HG03439 (cell line): ENCODE results near the gene ARHGDIA.

Source experiments
- ATAC-seq: cut with Tn5 transposase; IDR thresholded peaks from one replicate; pipeline ENCODE4 v1.9.1; 2021; ENCODE audit warnings: mild to moderate bottlenecking, moderate library complexity; ENCODE audit not compliant: unreplicated experiment

Gene ARHGDIA

DNA sequence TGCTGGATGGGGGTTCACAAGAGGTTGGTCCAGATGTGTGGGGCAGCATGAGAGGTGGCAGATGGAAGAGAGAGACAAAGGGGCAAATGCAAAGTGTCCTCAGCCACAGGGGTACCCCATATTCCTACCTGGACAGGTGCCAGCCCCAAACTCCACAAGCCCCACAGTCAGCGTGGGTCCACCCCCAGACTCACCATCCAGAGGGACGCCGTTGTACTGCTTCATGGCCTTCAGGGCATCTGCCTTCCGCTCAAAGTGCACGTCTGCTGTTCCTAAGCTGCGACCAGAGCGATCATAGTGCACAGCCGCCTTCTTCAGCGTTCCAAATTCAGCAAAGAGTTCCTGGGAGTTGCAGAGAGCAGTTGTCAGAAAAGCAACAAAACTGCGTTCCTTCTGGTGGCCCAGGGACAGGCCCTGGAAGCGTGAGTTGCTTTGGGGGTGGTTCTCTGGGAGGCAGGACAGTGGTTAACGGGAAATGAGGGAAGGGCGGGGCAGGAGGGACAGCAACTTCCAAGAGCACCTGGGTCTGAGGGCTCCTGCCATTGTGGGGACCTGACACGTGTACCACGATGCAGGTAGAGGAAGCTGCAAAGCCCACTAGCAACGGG lies 18.0 kb upstream of the ARHGDIA start:
- ATAC-seq, result no peak

DNA sequence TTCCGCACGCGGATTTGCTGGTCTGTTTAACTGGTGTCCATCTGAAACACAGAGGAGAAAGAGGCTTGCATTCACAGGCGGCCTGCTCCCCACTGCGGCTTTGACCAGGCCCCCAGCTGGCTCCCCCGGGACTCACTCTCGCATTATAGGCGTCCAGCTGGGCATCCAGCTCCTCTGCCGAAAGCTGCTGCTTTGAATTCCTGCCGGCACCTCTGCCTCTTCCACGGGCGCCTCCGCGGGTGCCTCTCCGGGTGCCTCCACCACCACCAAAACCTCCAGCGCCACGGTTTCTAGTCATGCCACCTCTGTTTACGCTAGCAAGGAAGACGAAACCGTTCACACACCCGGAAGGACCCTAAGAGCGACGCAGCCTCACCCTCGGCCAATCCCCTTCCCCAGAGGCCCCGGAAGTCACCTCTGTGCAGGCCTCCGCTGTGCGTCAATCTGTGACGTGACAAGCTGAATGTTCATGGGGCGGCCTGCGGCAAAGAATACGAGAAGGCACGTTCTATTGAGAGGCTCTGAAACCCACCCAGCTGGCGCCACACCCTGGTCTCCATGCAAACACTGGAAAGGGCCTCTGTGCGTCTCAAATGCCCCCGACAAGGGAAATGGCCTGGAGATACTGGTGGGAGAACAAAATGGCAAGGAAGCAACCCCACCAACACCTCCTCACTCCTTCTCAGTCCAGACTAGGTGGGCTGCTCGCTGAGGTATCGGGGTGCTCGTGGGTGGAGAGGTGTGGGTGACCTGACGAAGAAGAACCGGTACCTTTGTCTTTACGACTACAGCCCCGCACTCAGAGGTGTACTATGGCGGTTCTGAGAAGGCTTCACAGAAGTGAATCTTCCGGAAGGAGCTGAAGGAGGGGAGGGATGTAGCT lies 17.2 kb upstream of the ARHGDIA start:
- no peak for ATAC-seq

- no peak for ATAC-seq
These were observed 14.9 kb upstream of the ARHGDIA start for GRCh38 chr17:81885869-81886548.

- ATAC-seq, result no peak
These were observed 14.3 kb upstream of the ARHGDIA start for GRCh38 chr17:81885454-81885853.

GRCh38 chr17:81884968-81885367 lies 13.8 kb upstream of the ARHGDIA start:
- no peak for ATAC-seq

- ATAC-seq, result no peak
These were observed 13.4 kb upstream of the ARHGDIA start for GRCh38 chr17:81884520-81884919.

DNA sequence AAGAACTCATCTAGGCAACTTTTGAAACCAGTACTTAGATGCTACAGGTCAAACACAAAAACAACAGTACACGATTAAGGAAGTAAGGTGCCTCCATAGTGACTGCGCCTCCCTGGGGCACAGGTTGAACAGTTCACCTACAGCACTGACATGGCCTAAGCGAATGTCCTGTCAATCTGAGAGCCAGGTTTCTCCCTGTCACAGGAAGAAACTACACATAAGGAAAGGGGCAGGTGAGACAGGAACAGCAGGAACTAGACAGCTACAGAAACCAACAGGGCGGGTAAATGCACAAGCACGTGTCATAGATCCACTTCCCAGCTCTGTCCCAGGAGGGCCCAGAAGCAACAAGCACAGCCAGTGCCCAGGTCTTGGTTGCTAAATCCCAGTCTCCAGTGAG lies 8.0 kb upstream of the ARHGDIA start:
- no peak for ATAC-seq

DNA sequence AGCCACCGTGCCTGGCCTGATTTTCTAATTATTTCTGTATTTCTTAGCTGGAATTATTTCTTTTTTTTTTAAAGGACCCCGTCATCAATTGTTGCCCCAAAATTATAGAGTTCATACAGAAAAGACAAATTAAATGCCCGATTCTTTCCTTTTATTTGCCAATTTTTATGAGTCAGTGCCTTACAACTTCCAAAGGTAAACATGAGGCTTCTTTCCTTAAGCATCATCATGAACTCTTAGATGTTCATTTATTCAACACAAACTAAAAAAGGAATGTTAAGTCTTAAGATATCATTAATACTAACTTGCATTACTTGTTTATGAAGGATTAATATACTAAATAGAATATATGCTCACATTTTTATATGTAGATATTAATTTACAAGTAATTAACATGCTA lies 7.2 kb upstream of the ARHGDIA start:
- ATAC-seq, result no peak

DNA sequence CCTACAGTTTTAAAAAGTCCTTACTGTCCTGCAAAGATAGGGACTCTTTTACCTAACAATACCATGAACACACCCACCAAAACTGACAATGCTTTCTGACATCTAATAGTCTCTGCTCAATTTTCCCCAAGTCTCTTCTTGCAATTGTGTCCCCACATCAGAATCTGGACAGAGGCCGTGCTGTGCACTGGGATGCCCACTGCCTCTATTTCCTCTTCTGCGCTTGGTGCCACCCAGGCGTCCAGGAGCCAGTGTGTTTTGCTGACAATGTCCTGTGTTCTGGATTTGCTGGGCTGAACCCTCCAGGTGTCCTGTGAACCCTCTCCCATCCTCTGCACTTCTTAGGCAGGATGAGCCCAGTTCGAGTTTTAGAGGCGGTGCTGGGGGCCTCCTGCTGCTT lies 6.4 kb upstream of the ARHGDIA start:
- ATAC-seq, result no peak

- peak; percentile 47 for ATAC-seq
These were observed 472 bp upstream of the ARHGDIA start for GRCh38 chr17:81871387-81872230.

DNA sequence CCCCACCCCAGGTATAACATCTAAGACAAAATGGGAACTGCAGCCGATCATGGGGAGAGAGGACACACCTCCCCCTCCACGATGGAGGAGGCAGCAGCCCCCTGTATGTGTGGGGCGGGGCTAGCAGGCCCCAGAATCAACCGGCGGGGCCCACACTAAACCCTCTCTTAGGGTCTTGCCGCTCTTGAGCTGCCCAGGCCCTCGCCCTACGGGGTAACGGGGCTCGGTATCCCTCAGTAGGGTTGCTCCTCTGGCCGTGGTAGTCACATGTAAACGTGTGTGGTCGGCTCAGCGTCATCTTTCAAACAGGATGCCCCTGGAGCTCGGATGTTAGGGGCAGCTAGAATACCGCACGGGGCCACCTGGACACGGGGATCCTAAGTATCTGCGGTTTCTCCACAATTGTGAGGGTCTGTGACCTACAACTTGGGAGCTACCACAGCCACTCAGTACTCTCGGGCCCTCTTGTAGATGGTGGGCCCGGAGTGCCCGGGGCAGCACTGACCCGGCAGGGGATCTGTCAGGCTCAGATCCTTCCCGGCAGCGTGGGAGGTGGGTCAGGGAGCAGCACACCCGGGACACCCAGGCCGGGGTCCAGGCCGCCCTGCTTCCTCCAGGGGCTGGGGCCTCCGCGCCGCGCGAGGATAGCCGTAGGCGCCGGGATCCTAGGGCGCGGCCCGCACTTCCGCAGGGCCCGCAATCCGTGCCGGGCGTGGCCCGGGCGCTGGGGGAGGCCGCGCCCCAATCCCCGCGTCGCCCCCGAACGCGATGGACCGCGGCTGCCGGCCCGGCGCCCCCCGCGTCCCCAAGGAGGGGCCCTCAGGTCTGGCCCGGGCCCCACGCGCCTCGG lies 781 bp downstream of the ARHGDIA start:
- peak; percentile 7 for ATAC-seq

DNA sequence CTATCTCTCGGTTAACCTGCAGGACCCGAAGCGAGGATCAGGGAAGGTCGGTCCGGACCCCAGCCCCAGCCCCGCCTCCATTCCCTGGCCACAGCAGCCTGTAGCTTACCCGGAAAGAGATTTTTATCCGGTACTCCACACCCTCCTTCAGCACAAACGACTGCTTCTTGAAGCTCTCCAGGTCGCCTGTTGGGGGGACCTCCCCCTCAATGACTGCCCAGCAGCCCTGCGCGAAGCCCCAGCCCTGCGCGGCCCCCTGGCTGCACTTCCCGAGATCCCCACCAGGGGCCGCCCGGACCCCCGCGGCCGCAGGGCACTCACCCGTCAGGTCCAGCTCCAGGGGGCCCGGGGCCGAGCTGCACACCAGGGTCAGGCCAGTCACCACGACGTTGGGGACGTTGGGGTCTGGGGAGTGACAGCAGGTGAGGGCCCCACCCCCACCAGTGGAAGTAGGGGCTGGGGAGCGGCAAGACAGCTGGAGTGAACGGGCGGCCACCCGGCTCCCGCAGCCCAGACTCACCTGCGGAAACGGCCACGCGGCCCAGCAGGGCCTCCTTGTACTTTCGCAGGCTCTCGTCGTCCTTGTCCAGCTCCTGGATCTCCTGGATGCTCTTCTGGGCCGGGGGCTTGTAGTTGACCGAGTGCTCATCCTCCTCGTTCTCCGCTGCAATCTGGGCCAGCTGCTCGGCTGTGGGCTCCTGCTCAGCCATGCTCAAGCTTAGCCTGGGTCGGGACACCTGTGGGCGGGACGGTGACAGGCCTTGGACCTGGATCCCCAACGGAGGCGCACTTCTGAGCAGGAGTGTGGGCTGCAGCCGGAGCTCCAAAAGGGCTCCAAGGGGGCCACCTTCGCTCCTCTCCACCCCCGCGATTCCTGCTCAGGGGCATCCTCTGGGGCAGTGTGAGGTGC lies 1.7 kb downstream of the ARHGDIA start:
- no peak for ATAC-seq

GRCh38 chr17:81868674-81869220 lies 2.4 kb downstream of the ARHGDIA start:
- no peak for ATAC-seq

DNA sequence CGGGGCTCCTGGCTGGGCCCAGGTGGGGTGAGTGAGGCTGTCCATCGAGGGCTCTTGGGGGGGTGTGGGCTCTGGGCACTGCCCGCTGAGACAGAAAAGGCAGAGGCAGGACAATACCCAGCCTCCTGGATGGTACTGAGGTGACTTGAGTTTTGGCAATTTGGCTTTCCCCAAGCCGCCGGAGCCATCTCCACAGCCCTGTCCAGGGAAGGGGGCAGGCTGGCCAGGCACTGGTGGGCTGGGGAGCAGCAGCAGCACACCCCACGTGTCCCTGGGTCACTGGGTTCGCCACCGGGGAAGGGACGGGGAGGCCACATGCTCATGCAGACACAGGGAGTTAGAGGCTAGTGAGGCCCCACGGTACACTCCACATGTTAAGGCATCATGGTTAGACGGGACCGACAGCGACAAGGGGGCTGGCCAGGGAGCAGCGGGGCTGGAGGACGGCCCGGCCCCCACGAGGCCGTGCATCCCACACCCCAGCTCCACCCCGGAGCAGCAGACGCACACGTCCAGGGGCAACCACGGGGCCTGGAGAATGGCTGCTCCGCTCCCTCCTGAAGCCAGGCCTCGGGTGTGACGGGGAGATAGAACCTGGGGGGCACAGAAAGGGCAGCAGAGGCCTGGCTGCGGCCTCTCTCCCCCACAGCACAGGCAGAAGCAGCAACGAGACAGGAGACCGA lies 3.0 kb downstream of the ARHGDIA start:
- no peak for ATAC-seq

DNA sequence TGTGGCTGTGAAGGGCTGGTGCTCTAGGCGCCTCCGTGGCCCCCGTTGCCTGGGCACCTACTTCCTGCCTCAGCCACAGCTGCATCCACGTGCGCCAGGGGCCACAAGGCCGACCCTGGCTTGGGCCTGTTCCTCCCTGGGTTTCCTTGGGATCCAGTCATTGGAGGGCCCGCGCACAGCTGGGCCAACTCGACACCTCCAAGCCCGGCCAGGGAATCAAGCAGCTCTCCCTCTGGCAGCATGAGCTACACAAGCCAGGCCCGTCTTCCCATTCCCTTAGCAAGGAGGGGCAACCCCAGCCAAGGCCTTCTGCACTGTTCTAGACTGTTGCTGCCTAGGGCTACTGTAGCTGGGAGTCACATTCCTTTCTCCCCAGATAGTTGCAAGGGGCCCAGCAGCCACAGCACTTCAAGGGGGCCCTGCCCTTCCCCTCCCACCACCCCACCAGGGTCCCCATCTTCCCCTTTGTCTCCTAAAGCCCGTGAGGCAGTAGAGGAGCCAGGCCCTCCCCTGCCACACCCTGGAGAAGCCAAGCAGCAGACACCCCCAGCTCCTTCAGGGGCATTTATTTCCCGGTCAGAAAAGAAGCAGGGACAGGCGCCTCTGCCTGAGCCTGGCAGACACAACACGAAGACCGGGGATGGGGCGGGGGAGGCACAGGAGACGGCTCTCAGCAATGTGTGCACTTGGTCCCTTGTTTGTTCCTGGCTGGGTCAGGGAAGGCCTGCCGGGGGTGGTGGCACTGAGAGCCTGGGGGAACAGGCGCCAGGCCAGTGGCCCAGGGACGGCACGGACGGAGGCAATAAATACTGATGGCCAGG lies 3.8 kb downstream of the ARHGDIA start:
- ATAC-seq, result no peak

DNA sequence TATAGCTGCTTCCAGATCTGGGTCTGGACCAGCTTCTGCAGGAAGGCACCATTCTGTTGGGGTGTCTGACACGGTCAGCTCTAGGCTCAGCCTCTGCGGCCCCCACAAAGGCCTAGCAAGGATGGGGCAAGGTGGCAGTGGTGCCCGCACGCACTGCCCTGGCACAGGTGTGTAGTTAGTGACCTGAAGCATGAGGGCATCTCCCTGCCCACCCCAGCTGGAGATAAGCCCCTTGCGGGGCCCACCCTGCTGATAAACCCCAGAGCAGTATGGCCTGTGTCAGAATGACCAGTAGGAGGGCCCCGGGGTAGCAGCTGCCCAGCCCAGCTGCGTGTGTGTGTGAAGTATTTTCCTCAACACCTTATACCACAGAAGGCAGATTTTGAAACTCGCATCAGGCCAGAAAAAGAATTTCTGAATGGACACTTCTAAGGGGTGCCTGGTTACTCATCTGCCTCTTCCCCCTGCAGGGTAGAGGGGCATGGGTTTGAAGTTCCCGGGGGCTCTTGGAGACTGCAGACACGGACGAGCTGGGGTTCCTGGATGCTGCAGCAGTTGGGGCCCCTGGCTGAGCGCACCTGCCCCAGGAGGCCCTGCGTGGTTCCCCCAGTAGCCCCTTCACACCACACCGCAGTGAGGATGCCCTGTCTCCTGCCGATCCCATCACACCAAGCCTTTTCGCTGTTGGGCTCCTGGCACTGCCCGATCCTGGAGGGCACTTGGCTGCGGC lies 4.5 kb downstream of the ARHGDIA start:
- no peak for ATAC-seq
